HPDE6-E6E7 (cell line): ENCODE measurements around the gene COX7B.
"Not testable (repeated sequence)": the region's sequence is repeated elsewhere in the genome, so short reads cannot be mapped to it uniquely, and the experiment has no call there.

Experiments
- DNase-seq: peaks from one replicate; pipeline ENCODE4 v3.0.0; 2011; ENCODE audit warnings: missing footprints; ENCODE audit errors: extremely low spot score

The COX7B gene

DNA sequence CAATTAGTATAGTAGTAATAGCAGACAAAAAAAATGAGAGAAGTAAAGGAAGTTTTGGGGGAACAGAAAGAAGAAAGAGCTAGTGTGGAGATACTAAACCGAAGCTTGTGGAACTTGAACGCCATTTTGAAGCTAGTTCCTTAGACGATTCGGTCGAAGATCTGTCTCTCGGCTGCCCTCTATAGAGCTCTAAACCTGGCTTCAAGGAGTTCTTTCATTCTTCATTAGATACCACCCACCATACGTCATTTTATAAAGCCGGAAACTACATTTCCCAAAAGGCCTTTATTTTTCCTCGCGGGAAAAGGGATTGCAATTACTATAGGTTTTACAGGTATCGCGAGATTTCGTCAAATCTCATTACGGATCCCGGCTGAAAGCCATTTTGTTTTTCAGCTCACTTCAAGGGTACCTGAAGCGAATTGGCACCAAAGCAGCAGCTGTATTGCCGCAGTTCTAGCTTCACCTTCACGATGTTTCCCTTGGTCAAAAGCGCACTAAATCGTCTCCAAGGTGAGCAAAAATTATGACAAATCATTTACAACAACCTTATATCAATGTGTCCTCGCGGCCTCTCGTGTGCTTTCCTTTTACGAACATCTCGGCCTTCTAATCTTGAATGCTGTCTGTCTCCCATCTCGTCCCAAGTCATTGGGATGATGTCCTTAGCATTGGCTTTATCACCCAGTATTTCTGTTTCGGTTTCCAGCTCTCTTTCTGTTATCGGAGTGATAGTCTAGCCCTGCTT lies at the start of gene COX7B:
Gene COX7B, plus strand, starts transcription at position 388 of the 748 bp plus-strand sequence. Its CDS starts 86 bp downstream, at position 474.
- DNase-seq = peak; percentile 35

DNA sequence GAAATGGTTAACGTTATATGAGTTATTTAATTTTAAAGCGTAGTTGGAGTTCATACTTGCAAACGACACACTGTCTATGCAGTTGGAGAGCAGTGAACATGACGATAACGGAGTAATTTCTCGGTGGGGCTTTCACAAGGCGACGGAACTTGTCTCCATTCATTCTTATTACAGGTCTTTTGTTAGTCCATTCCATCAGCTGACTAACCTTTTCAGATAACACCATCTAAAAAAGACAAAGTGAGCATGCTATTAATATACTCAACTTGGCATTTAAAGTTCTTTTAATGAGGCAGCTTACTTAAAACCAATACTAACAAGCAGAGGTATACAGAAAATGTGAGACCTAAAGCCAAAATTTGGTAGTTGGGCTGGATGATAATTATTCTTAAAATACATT lies 23.9 kb upstream of the COX7B start:
- no peak for DNase-seq

DNA sequence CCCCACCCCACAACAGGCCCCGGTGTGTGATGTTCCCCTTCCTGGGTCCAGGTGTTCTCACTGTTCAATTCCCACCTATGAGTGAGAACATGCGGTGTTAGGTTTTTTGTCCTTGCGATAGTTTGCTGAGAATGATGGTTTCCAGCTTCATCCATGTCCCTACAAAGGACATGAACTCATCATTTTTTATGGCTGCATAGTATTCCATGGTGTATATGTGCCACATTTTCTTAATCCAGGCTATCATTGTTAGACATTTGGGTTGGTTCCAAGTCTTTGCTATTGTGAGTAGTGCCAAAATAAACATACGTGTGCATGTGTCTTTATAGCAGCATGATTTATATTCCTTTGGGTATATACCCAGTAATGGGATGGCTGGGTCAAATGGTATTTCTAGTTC lies 17.9 kb upstream of the COX7B start:
- not testable (repeated sequence) for DNase-seq

- DNase-seq = no peak
These were observed 6.4 kb upstream of the COX7B start for GRCh38 chrX:77892887-77893286.

- no peak for DNase-seq
These were observed 5.6 kb upstream of the COX7B start for GRCh38 chrX:77893713-77894112.

- peak; percentile 60 for DNase-seq
These were observed 4.1 kb upstream of the COX7B start, which contains the start of gene MAGT1 for GRCh38 chrX:77894921-77895886. MAGT1 (minus strand) TSS chrX:77895435; CDS start chrX:77895410, 25 bp downstream.

DNA sequence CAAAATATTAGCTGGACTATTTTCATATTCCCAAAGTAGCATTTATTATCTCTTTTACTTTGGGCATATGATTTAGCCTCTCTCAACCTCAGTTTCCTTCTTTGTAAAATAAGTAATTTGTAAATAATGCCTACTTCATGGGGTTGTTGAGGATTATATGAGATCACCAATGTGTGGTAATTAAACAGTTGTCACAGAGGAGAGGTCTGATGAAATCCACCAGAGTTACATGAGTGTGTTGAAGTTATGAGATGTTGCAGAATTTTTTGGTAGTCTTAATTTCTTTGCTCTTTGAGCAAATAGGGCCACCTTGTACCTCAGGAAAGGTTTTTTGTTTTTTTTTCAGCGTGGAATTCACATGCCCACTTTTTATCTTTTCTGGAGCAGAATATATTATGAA lies 1.4 kb downstream of the COX7B start:
- DNase-seq = no peak

GRCh38 chrX:77901506-77901905 lies 2.2 kb downstream of the COX7B start:
- DNase-seq = no peak

GRCh38 chrX:77910108-77910840 lies 11.0 kb downstream of the COX7B start, which contains the start of gene ATP7A:
ATP7A (plus strand) TSS chrX:77910693; CDS start chrX:77971642, 60,949 bp downstream.
- DNase-seq = peak; percentile 67

- DNase-seq = no peak
These were observed 18.1 kb downstream of the COX7B start for GRCh38 chrX:77917294-77917933.

DNA sequence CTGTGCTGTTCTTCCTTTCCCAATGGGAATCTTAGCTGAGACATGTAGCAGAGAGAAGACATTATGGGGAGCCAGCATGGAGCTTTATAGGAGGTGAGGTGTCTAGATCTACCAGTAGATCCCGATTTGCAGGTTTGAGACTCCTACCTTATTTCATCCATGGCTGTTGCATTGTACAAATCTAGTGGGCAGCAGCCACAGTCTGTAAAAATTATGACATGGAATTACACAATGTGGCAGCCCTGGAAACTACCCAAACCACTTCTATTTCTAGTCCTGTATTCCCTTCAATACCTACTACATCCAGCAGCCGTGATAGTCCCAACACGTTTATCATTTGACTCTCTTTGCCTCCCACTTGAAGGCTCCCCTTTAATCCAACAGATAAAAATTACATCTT lies 19.3 kb downstream of the COX7B start:
- no peak for DNase-seq

- DNase-seq = not testable (repeated sequence)
These were observed 20.1 kb downstream of the COX7B start for GRCh38 chrX:77919370-77919769.

GRCh38 chrX:77922787-77923186 lies 23.5 kb downstream of the COX7B start:
- DNase-seq = no peak

GRCh38 chrX:77924320-77924859 lies 25.1 kb downstream of the COX7B start:
- DNase-seq = no peak

GRCh38 chrX:77925764-77926163 lies 26.5 kb downstream of the COX7B start:
- DNase-seq = no peak

GRCh38 chrX:77930581-77930980 lies 31.3 kb downstream of the COX7B start:
- DNase-seq = no peak

GRCh38 chrX:77935886-77936285 lies 36.6 kb downstream of the COX7B start:
- DNase-seq = no peak

DNA sequence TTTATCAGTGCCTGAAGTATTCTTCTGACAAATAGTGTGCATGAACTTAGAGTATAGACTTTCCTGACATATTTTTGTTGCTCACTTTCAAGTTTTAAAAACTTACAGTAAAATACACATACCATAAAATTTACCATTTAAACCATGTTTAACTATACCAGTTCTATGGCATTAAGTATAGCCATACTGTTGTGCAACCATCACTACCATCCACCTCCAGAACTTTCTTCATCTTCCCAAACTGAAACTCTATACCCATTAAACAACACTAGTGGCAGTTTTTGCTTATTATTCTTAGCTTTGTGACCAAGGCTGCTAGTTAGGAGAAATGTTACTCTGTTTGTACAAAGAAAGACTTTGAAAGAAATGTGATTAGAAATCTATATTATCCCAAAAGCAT lies 37.0 kb downstream of the COX7B start:
- DNase-seq = no peak

GRCh38 chrX:77937291-77937690 lies 38.0 kb downstream of the COX7B start:
- DNase-seq = no peak

DNA sequence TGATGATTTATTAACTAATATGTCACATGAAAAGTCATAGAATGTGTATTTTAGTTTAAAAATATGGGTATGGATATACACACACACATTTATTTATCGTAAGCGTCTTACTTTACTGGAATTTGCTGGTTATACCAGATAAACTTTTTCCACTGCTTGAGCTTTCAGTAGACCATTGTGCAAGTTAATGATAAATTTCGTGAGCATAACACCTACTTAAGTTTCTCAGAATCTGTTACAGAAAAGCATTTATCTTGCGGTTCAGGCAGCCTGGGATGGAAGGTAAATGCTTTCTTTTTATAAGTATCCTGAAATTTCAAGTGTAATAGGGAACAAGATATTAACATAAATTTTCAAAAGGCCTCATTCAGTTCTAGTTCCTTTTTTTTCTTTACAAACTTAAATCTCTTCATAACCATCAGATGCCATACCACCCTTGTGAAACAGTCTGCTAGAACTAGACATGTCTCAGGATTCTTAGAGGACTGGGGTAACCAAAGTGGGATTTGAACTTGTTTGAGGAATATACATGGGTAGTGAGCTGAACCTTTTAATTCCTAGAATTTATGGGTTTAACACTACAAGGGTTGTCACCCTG lies 38.9 kb downstream of the COX7B start:
- no peak for DNase-seq

GRCh38 chrX:77945031-77945430 lies 45.8 kb downstream of the COX7B start:
- DNase-seq = not testable (repeated sequence)
